MM.1S (cell line): ENCODE measurements around the gene ZNF785.
A peak's percentile ranks its signal among the peaks of the same experiment; 100 is the strongest.

Experiments
- DNase-seq: peaks from one replicate; pipeline ENCODE4 v3.0.0-alpha.2; 2015
- H2AFZ ChIP-seq: fragments of 300-600 bp; sonication (generic); 2 replicates; pipeline ENCODE4 v1.6.0; 2016; ENCODE audit warnings: antibody characterized with exemption, low read length
- H3F3A ChIP-seq: fragments of 300-600 bp; sonication (generic); 2 replicates; pipeline ENCODE4 v1.6.1; 2016; ENCODE audit warnings: mild to moderate bottlenecking, antibody characterized with exemption, low read length, moderate library complexity, mixed read lengths; ENCODE audit not compliant: insufficient read depth
- H3K27ac ChIP-seq: fragments of 300-600 bp; sonication (generic); 2 replicates; pipeline ENCODE4 v1.5.1; 2016; ENCODE audit warnings: mild to moderate bottlenecking, low read length
- H3K27me3 ChIP-seq: fragments of 300-600 bp; sonication (generic); replicated peaks from 2 replicates; pipeline ENCODE4 v1.6.0; 2016; ENCODE audit warnings: low read length; ENCODE audit not compliant: insufficient read depth
- H3K36me3 ChIP-seq: fragments of 300-600 bp; sonication (generic); replicated peaks from 2 replicates; pipeline ENCODE4 v1.6.1; 2016; ENCODE audit warnings: mild to moderate bottlenecking, low read length, mixed read lengths; ENCODE audit not compliant: insufficient read depth
- H3K4me1 ChIP-seq: fragments of 300-600 bp; sonication (generic); 2 replicates; pipeline ENCODE4 v1.6.1; 2016; ENCODE audit warnings: low read length, mixed read lengths
- H3K4me2 ChIP-seq: fragments of 300-600 bp; sonication (generic); 2 replicates; pipeline ENCODE4 v1.6.0; 2016; ENCODE audit warnings: low read depth, low read length
- H3K4me3 ChIP-seq: fragments of 300-600 bp; sonication (generic); 2 replicates; pipeline ENCODE4 v1.5.1; 2016; ENCODE audit warnings: low read length, mixed read lengths
- H3K79me2 ChIP-seq: fragments of 300-600 bp; sonication (generic); 2 replicates; pipeline ENCODE4 v1.6.1; 2016; ENCODE audit warnings: mixed run types, low read length, mixed read lengths
- H3K9ac ChIP-seq: fragments of 300-600 bp; sonication (generic); 2 replicates; pipeline ENCODE4 v1.6.1; 2016; ENCODE audit warnings: low read length, mixed read lengths
- H3K9me2 ChIP-seq: fragments of 300-600 bp; sonication (generic); replicated peaks from 2 replicates; pipeline ENCODE4 v1.6.1; 2016; ENCODE audit warnings: mild to moderate bottlenecking, low read length, mixed read lengths; ENCODE audit not compliant: insufficient read depth
- H3K9me3 ChIP-seq: fragments of 300-600 bp; sonication (generic); replicated peaks from 2 replicates; pipeline ENCODE4 v1.6.1; 2016; ENCODE audit warnings: mild to moderate bottlenecking, low read length, mixed read lengths; ENCODE audit not compliant: insufficient read depth
- H4K20me1 ChIP-seq: fragments of 300-600 bp; sonication (generic); 2 replicates; pipeline ENCODE4 v1.6.1; 2016; ENCODE audit warnings: mild to moderate bottlenecking, low read length, moderate library complexity, mixed read lengths; ENCODE audit not compliant: insufficient read depth
- CTCF ChIP-seq: fragments of 300-600 bp; sonication (generic); IDR thresholded peaks from 2 replicates; pipeline ENCODE4 v1.5.1; 2016; ENCODE audit warnings: antibody characterized with exemption, low read length, mixed read lengths
- EZH2 ChIP-seq: fragments of 300-600 bp; sonication (generic); optimal IDR thresholded peaks from 2 replicates; pipeline ENCODE3; 2017; ENCODE audit warnings: low read depth, mild to moderate bottlenecking, antibody characterized with exemption, low read length, mixed read lengths
- EZH2phosphoT487 ChIP-seq: fragments of 300-600 bp; sonication (generic); IDR thresholded peaks from 2 replicates; pipeline ENCODE4 v1.6.1; 2018; ENCODE audit warnings: antibody characterized with exemption, low read length

ZNF785 gene

GRCh38 chr16:30588651-30589050, 3.2 kb upstream of the ZNF785 start:
- H3K36me3 ChIP-seq = no peaks in the 10 kb centered on the region
- no peak overlapping the region for H2AFZ ChIP-seq
- no peaks in the 10 kb centered on the region for H3F3A ChIP-seq
- no peaks in the 10 kb centered on the region for H3K79me2 ChIP-seq
- no peaks in the 10 kb centered on the region for H4K20me1 ChIP-seq
- H3K9ac ChIP-seq = no peak overlapping the region
- no peak for TF ChIP-seq CTCF
- TF ChIP-seq EZH2 = no peak
- TF ChIP-seq EZH2phosphoT487 = no peak
- H3K9me3 ChIP-seq = no peaks in the 10 kb centered on the region
- no peak for DNase-seq
- H3K4me3 ChIP-seq = no peak overlapping the region
- no peak overlapping the region for H3K4me2 ChIP-seq
- no peaks in the 10 kb centered on the region for H3K27me3 ChIP-seq
- peaks cover 5% of the 10 kb centered on the region; the same call in 1 of the 2 replicates for H3K4me1 ChIP-seq
- no peaks in the 10 kb centered on the region for H3K9me2 ChIP-seq
- H3K27ac ChIP-seq = no peak overlapping the region

DNA sequence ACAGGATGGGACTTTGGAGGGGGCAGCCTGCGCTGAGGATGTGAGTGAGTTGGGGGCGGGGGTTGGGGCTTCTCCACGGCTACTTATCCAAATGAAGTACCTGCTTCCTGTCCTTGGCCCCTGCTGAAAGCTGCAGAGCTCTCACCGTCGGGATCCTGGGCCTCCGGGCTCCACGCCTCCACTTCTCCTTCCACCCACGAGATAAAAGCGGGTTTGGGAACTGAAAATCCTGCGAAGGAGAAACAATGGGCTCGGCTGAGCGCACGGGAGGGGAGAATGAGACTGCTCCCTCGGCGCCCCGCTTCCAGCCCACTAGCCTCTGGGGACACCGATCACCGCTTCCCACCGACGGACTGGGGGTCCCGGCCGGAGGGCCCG, 486 bp downstream of the ZNF785 start:
- Histone ChIP-seq H3K36me3 (no peaks in the 10 kb centered on the region), H3F3A (no peaks in the 10 kb centered on the region), H3K27me3 (no peaks in the 10 kb centered on the region), H2AFZ (peak overlapping the region; percentile 63), H4K20me1 (no peaks in the 10 kb centered on the region), H3K79me2 (no peaks in the 10 kb centered on the region), H3K4me3 (no peak overlapping the region; the same call in 1 of the 2 replicates), H3K9me2 (no peaks in the 10 kb centered on the region), H3K4me2 (peak overlapping the region; percentile 70; the same call in 1 of the 2 replicates), H3K9ac (no peak overlapping the region), H3K9me3 (no peaks in the 10 kb centered on the region), H3K4me1 (peaks cover 5% of the 10 kb centered on the region; the same call in 1 of the 2 replicates), H3K27ac (no peak overlapping the region)
- no peak for DNase-seq
- TF ChIP-seq EZH2 (no peak), CTCF (no peak), EZH2phosphoT487 (no peak)

GRCh38 chr16:30582611-30583340, 2.7 kb downstream of the ZNF785 start:
- TF ChIP-seq CTCF (no peak), EZH2 (no peak), EZH2phosphoT487 (no peak)
- Histone ChIP-seq H4K20me1 (no peaks in the 10 kb centered on the region), H3K4me3 (no peak overlapping the region), H3K27me3 (no peaks in the 10 kb centered on the region), H3K36me3 (no peaks in the 10 kb centered on the region), H3K9me2 (no peaks in the 10 kb centered on the region), H3K9me3 (no peaks in the 10 kb centered on the region), H3K9ac (no peak overlapping the region), H3K4me2 (no peak overlapping the region), H2AFZ (no peak overlapping the region), H3F3A (no peaks in the 10 kb centered on the region), H3K4me1 (peaks cover 5% of the 10 kb centered on the region; the same call in 1 of the 2 replicates), H3K79me2 (no peaks in the 10 kb centered on the region), H3K27ac (no peak overlapping the region)
- no peak for DNase-seq
